Cortex of kidney (tissue), 1 donor: ENCODE data around the gene CEL.
"Not testable (repeated sequence)": the region's sequence is repeated elsewhere in the genome, so short reads cannot be mapped to it uniquely, and the experiment has no call there.

ENCODE experiments used
- DNase-seq: peaks from one replicate; lab custom pipeline; 2025; lab: John Stamatoyannopoulos, UW

Gene CEL

GRCh38 chr9:133064241-133065069 is 2.7 kb downstream of the CEL start:
- no peak for DNase-seq

GRCh38 chr9:133065070-133065388 is 3.2 kb downstream of the CEL start:
- no peak for DNase-seq

GRCh38 chr9:133066181-133066983 is 4.6 kb downstream of the CEL start:
- no peak for DNase-seq

- no peak for DNase-seq
These were observed 5.2 kb downstream of the CEL start for GRCh38 chr9:133067006-133067405.

GRCh38 chr9:133067813-133068212 is 6.0 kb downstream of the CEL start:
- DNase-seq, result no peak

- not testable (repeated sequence) for DNase-seq
These were observed 6.7 kb downstream of the CEL start for GRCh38 chr9:133068431-133068830.

GRCh38 chr9:133070500-133070961 is 8.8 kb downstream of the CEL start:
- not testable (repeated sequence) for DNase-seq

GRCh38 chr9:133070985-133071384 is 9.2 kb downstream of the CEL start:
- DNase-seq, result not testable (repeated sequence)

- DNase-seq, result no peak
These were observed 9.8 kb downstream of the CEL start for GRCh38 chr9:133071484-133072150.

- DNase-seq, result not testable (repeated sequence)
These were observed 10.4 kb downstream of the CEL start for GRCh38 chr9:133072210-133072609.

GRCh38 chr9:133073086-133074014 is 11.6 kb downstream of the CEL start:
- no peak for DNase-seq

GRCh38 chr9:133074111-133074651 is 12.4 kb downstream of the CEL start:
- no peak for DNase-seq

GRCh38 chr9:133075925-133076630 is 14.3 kb downstream of the CEL start:
- DNase-seq, result no peak

GRCh38 chr9:133076691-133077090 is 14.9 kb downstream of the CEL start:
- DNase-seq, result no peak

- DNase-seq, result no peak
These were observed 16.7 kb downstream of the CEL start for GRCh38 chr9:133078486-133078885.

- no peak for DNase-seq
These were observed 18.4 kb downstream of the CEL start for GRCh38 chr9:133080161-133080560.

GRCh38 chr9:133080786-133081779 is 19.3 kb downstream of the CEL start:
- not testable (repeated sequence) for DNase-seq

- DNase-seq, result not testable (repeated sequence)
These were observed 20.3 kb downstream of the CEL start for GRCh38 chr9:133081957-133082644.

GRCh38 chr9:133083688-133084087 is 21.9 kb downstream of the CEL start:
- not testable (repeated sequence) for DNase-seq
